ENCODE results near the gene RYR3. TPM values are rescaled to one million over a fixed set of nuclear protein-coding genes. Genes with fewer than 3 reads are reported as not detected.

RYR3 gene
- total RNA-seq, 1 donor from 2014 or later: 0.75 TPM

DNA sequence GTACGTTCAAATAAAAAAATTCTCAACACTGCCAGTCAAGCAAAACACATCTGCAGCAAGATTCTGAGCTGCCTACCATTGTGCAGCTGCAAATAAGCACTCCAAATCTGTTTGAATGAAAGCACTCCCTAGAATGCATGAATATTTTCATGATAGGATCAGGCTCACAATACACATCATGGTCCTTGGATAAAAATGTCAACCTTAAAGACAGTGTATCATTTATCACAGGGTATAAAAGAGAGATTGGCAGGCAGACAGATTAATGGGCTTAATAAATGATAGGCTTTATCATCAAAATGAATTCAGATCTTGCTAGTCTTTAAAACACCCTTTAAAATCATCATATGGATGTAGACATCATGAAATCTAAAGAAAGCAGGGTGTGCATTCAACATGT, 9.2 kb downstream of the RYR3 start:
- no peak overlapping the region for H3K4me3 ChIP-seq (ENCODE audit: low read depth, low read length)
- DNase-seq (ENCODE audit: low read depth): no peak
- TF ChIP-seq, protein P1, sequence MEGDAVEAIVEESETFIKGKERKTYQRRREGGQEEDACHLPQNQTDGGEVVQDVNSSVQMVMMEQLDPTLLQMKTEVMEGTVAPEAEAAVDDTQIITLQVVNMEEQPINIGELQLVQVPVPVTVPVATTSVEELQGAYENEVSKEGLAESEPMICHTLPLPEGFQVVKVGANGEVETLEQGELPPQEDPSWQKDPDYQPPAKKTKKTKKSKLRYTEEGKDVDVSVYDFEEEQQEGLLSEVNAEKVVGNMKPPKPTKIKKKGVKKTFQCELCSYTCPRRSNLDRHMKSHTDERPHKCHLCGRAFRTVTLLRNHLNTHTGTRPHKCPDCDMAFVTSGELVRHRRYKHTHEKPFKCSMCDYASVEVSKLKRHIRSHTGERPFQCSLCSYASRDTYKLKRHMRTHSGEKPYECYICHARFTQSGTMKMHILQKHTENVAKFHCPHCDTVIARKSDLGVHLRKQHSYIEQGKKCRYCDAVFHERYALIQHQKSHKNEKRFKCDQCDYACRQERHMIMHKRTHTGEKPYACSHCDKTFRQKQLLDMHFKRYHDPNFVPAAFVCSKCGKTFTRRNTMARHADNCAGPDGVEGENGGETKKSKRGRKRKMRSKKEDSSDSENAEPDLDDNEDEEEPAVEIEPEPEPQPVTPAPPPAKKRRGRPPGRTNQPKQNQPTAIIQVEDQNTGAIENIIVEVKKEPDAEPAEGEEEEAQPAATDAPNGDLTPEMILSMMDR (conservative IDR thresholded peaks at IDR 0.05; ENCODE audit: low read depth, low read length): no peak

DNA sequence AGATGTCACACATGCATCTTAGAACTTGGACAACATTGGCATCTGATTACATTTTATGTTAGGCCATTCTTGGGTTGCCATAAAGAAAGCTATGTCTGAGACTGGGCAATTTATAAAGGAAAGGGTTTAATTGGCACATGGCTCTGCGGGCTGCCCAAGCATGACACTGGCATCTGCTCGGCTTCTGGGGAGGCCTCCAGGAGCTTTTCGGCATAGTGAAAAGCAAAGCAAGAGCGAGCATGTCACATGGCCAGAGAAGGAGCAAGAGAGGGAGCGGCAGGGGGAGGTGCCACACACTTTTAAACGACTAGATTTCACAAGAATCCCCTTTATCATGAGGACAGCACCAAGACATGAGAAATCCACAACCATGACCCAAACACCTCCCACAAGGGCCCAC, 11.3 kb downstream of the RYR3 start:
- no peak overlapping the region for H3K4me3 ChIP-seq (ENCODE audit: low read depth, low read length)
- TF ChIP-seq, protein P1 (conservative IDR thresholded peaks at IDR 0.05; ENCODE audit: low read depth, low read length): no peak
- DNase-seq (ENCODE audit: low read depth): no peak

DNA sequence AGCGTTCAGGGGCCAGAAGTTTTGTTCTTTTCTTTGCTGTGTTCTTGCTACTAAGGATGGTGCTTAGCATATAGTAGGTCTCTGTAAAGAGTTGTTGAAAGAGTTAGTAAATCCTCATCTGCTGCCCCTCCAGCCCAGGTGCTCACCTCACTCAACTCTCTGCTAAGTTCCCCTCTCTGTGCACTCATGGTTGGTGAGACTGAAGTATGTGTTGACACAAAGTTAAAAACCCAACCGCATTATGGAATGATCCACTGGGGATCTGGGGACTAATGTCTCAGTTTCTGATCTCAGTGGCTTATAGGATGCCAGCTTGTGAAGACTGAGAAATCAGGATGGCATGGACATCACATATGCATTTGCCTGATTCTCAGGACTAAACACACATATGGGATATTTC, 13.8 kb downstream of the RYR3 start:
- TF ChIP-seq, protein P1 (conservative IDR thresholded peaks at IDR 0.05; ENCODE audit: low read depth, low read length): no peak
- no peak overlapping the region for H3K4me3 ChIP-seq (ENCODE audit: low read depth, low read length)
- no peak for DNase-seq (ENCODE audit: low read depth)

- no peak for DNase-seq (ENCODE audit: low read depth)
- TF ChIP-seq, protein P1 (conservative IDR thresholded peaks at IDR 0.05; ENCODE audit: low read depth, low read length): no peak
Observed at GRCh38 chr15:33326908-33327307, 16.1 kb downstream of the RYR3 start.

DNA sequence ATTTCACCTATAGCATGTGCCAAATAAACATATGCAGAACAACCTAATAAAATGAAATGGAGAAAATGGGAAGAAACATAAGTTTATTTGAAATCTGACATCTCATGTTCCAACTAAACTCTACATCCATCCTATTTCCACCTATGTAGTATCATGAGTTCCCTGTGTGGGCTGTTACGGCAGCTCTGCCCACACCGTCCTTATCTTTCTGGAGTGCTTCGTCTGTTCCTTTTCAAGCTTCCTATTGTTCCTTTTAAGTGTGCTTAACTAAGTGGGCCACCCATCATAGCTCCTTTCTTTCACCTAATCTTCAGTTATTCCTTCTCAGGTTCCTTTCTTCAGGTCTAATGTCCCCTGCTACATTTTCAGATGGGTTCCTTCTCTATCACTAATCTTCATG, 17.3 kb downstream of the RYR3 start:
- H3K4me3 ChIP-seq (ENCODE audit: low read depth, low read length): no peak overlapping the region
- DNase-seq (ENCODE audit: low read depth): no peak
- TF ChIP-seq, protein P1 (conservative IDR thresholded peaks at IDR 0.05; ENCODE audit: low read depth, low read length): no peak

More at GRCh38 chr15:33326908-33327307, 16.1 kb downstream of the RYR3 start:
- H3K4me3 ChIP-seq (ENCODE audit: low read depth, low read length): no peak overlapping the region

GRCh38 chr15:33329457-33329856, 18.7 kb downstream of the RYR3 start:
- TF ChIP-seq, protein P1 (conservative IDR thresholded peaks at IDR 0.05; ENCODE audit: low read depth, low read length): no peak
- no peak overlapping the region for H3K4me3 ChIP-seq (ENCODE audit: low read depth, low read length)
- DNase-seq (ENCODE audit: low read depth): no peak

- no peak for DNase-seq (ENCODE audit: low read depth)
- TF ChIP-seq, protein P1 (conservative IDR thresholded peaks at IDR 0.05; ENCODE audit: low read depth, low read length): no peak
- no peak overlapping the region for H3K4me3 ChIP-seq (ENCODE audit: low read depth, low read length)
Observed at GRCh38 chr15:33330931-33331330, 20.2 kb downstream of the RYR3 start.

Measured in epithelial cell of proximal tubule (primary cell).